Measurements from ENCODE around the gene ZNF615. TPM values are rescaled to one million over a fixed set of nuclear protein-coding genes. Genes with fewer than 3 reads are reported as not detected.
"Not testable (repeated sequence)": the region's sequence is repeated elsewhere in the genome, so short reads cannot be mapped to it uniquely, and the experiment has no call there.

The ZNF615 gene
- total RNA-seq, 1 experiment from 2014 or later = 5.7 TPM

GRCh38 chr19:51980116-51980736 lies 27.8 kb downstream of the ZNF615 start:
- DNase-seq (ENCODE audit: low read depth) = no peak

GRCh38 chr19:51978882-51979281 lies 29.1 kb downstream of the ZNF615 start:
- peak; percentile 29 for DNase-seq (ENCODE audit: low read depth)

- DNase-seq (ENCODE audit: low read depth) = no peak
These were observed 30.7 kb downstream of the ZNF615 start for GRCh38 chr19:51977346-51977745.

GRCh38 chr19:51976852-51977251 lies 31.2 kb downstream of the ZNF615 start:
- no peak for DNase-seq (ENCODE audit: low read depth)

- not testable (repeated sequence) for DNase-seq (ENCODE audit: low read depth)
These were observed 32.2 kb downstream of the ZNF615 start for GRCh38 chr19:51975787-51976186.

- peak; percentile 22 for DNase-seq (ENCODE audit: low read depth)
These were observed 36.4 kb downstream of the ZNF615 start for GRCh38 chr19:51971624-51972023.

GRCh38 chr19:51970718-51971117 lies 37.3 kb downstream of the ZNF615 start:
- no peak for DNase-seq (ENCODE audit: low read depth)

GRCh38 chr19:51965583-51965982 lies 42.4 kb downstream of the ZNF615 start:
- no peak for DNase-seq (ENCODE audit: low read depth)

- not testable (repeated sequence) for DNase-seq (ENCODE audit: low read depth)
These were observed 47.3 kb downstream of the ZNF615 start for GRCh38 chr19:51960621-51961233.

GRCh38 chr19:51959791-51960190 lies 48.2 kb downstream of the ZNF615 start:
- no peak for DNase-seq (ENCODE audit: low read depth)

- not testable (repeated sequence) for DNase-seq (ENCODE audit: low read depth)
These were observed 50.2 kb downstream of the ZNF615 start for GRCh38 chr19:51957846-51958245.

GRCh38 chr19:51948975-51949374 lies 59.0 kb downstream of the ZNF615 start:
- no peak for DNase-seq (ENCODE audit: low read depth)

- no peak for DNase-seq (ENCODE audit: low read depth)
These were observed 61.4 kb downstream of the ZNF615 start for GRCh38 chr19:51946602-51947001.

GRCh38 chr19:51944798-51945552 lies 63.0 kb downstream of the ZNF615 start:
- DNase-seq (ENCODE audit: low read depth) = no peak

Other genes with a start within 250 kb of the ZNF615 start
- not detected in 2 replicates for gene FPR2, start 247.0 kb downstream of the ZNF615 start, total RNA-seq (2014; rRNA removed; shearing (Covaris generic))
- gene FPR3, start 213.1 kb downstream of the ZNF615 start, total RNA-seq (2014; rRNA removed; shearing (Covaris generic)) = 0.10 and 0.22 TPM in 2 replicates
- gene ZNF577, start 120.3 kb downstream of the ZNF615 start, total RNA-seq (2014; rRNA removed; shearing (Covaris generic)) = 0.69 and 1.5 TPM in 2 replicates
- 5.0 and 5.2 TPM in 2 replicates for gene ZNF649, start 103.2 kb downstream of the ZNF615 start, total RNA-seq (2014; rRNA removed; shearing (Covaris generic))
- 4.3 and 8.1 TPM in 2 replicates for gene ZNF613, start 80.7 kb downstream of the ZNF615 start, total RNA-seq (2014; rRNA removed; shearing (Covaris generic))
- gene ZNF350, start 21.4 kb downstream of the ZNF615 start, total RNA-seq (2014; rRNA removed; shearing (Covaris generic)) = 4.0 and 9.3 TPM in 2 replicates
- 8.5 and 16.3 TPM in 2 replicates for gene ZNF614, start 20.2 kb upstream of the ZNF615 start, total RNA-seq (2014; rRNA removed; shearing (Covaris generic))
- 4.5 and 5.1 TPM in 2 replicates for gene ZNF432, start 40.6 kb upstream of the ZNF615 start, total RNA-seq (2014; rRNA removed; shearing (Covaris generic))
- gene ZNF841, start 87.6 kb upstream of the ZNF615 start, total RNA-seq (2014; rRNA removed; shearing (Covaris generic)) = 18.4 and 33.3 TPM in 2 replicates
- 8.0 and 8.9 TPM in 2 replicates for gene ZNF616, start 131.7 kb upstream of the ZNF615 start, total RNA-seq (2014; rRNA removed; shearing (Covaris generic))
- gene ZNF836, start 163.4 kb upstream of the ZNF615 start, total RNA-seq (2014; rRNA removed; shearing (Covaris generic)) = 12.0 and 12.8 TPM in 2 replicates
- 152 and 204 TPM in 2 replicates for gene PPP2R1A, start 181.8 kb upstream of the ZNF615 start, total RNA-seq (2014; rRNA removed; shearing (Covaris generic))

Data from M059J (cell line).